Stimulated activated naive CD4-positive, alpha-beta T cell treated with Interleukin-2 at 50 U/mL for 16 hours (primary cell): Measurements from ENCODE around the gene SLC22A1.
"Not testable (repeated sequence)": the region's sequence is repeated elsewhere in the genome, so short reads cannot be mapped to it uniquely, and the experiment has no call there.

Experiments used
- DNase-seq: peaks from one replicate; lab custom pipeline; 2025; lab: John Stamatoyannopoulos, UW

Gene SLC22A1

GRCh38 chr6:160124007-160124406 lies 2.4 kb downstream of the SLC22A1 start:
- DNase-seq: no peak

GRCh38 chr6:160124605-160125004 lies 3.0 kb downstream of the SLC22A1 start:
- DNase-seq: no peak

- not testable (repeated sequence) for DNase-seq
Measured at GRCh38 chr6:160125105-160125504, 3.5 kb downstream of the SLC22A1 start.

GRCh38 chr6:160127270-160128124 lies 5.9 kb downstream of the SLC22A1 start:
- no peak for DNase-seq

GRCh38 chr6:160128125-160128683 lies 6.6 kb downstream of the SLC22A1 start:
- no peak for DNase-seq

- DNase-seq: no peak
Measured at GRCh38 chr6:160128879-160129516, 7.4 kb downstream of the SLC22A1 start.

- no peak for DNase-seq
Measured at GRCh38 chr6:160129881-160130615, 8.4 kb downstream of the SLC22A1 start.

- no peak for DNase-seq
Measured at GRCh38 chr6:160130729-160131484, 9.3 kb downstream of the SLC22A1 start.

- no peak for DNase-seq
Measured at GRCh38 chr6:160131636-160132296, 10.2 kb downstream of the SLC22A1 start.

- DNase-seq: no peak
Measured at GRCh38 chr6:160132297-160132637, 10.7 kb downstream of the SLC22A1 start.

GRCh38 chr6:160132776-160133338 lies 11.2 kb downstream of the SLC22A1 start:
- DNase-seq: no peak

- DNase-seq: no peak
Measured at GRCh38 chr6:160133441-160134336, 12.1 kb downstream of the SLC22A1 start.

GRCh38 chr6:160134337-160134751 lies 12.7 kb downstream of the SLC22A1 start:
- peak; percentile 23 for DNase-seq

GRCh38 chr6:160134779-160135547 lies 13.3 kb downstream of the SLC22A1 start:
- no peak for DNase-seq

GRCh38 chr6:160135907-160136655 lies 14.5 kb downstream of the SLC22A1 start:
- DNase-seq: no peak

GRCh38 chr6:160137130-160137988 lies 15.7 kb downstream of the SLC22A1 start:
- no peak for DNase-seq
